GM18511 (cell line): ENCODE results near the gene IPCEF1.

Experiments used
- ATAC-seq: cut with Tn5 transposase; IDR thresholded peaks from one replicate; pipeline ENCODE4 v1.9.1; 2021; ENCODE audit warnings: mild to moderate bottlenecking, moderate library complexity; ENCODE audit not compliant: unreplicated experiment

Gene IPCEF1

GRCh38 chr6:154373971-154374370, 17.4 kb upstream of the IPCEF1 start:
- no peak for ATAC-seq

- ATAC-seq = no peak
Measured at GRCh38 chr6:154371281-154371680, 14.7 kb upstream of the IPCEF1 start.

- ATAC-seq = peak; percentile 84
Measured at GRCh38 chr6:154370545-154370944, 13.9 kb upstream of the IPCEF1 start.

DNA sequence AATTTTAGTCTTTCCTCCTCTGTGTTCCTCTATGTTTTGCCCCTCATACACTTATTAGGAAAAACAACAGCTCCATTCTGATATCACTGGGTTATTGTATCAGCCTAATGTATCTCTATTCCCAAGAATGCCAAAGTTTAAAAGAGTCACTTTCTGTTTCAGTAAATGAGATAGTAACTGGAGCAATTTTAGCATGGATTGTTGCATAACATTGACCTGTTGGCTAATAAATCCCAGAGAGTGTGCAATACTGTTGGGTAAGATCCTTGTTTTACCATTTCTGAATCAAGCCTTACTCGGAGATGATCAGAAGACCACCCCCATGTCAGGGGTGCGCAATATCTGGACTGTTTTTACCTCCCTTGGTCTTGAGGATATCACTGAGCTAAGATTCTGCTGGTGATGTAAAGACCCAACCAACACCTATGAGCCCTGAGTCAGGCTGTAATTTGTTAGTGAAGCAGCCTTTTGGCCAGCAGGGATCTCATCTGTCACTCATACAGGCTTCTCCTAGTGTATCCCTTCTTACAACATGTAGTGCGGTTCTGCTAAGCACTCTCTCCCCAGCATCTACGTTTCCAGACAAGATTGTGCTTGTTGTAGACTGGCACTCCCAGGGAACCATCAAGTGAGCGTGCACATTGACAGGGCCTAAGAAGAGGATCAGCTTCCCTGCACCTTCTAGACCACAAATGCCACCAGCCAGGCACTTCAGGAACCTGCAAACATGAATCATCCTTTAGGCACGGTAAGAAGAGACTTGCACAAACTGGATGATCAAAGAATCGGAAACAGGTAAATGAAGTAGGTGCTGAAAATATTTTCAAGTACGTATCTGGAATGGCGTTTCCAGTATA, 11.5 kb upstream of the IPCEF1 start:
- ATAC-seq = no peak

- ATAC-seq = no peak
Measured at GRCh38 chr6:154367336-154367735, 10.7 kb upstream of the IPCEF1 start.

DNA sequence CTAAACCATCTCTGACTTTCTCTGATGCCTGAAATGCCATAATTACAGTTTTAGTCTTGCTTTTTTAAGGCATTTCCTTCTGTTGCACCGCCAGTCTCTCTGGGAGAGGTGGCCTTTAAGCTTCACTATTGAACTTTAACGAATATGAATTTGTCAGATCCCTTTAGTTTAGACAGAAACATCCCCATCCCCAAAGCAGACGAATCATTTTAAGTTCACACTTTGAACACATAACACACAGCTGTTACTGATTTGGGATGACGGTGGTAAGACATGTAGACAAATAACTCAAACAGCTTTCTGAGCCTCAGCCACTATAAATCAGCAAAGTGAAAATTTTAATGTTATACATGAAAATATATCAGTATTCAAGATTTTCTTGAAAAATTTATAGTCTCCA, 7.2 kb upstream of the IPCEF1 start:
- ATAC-seq = no peak

DNA sequence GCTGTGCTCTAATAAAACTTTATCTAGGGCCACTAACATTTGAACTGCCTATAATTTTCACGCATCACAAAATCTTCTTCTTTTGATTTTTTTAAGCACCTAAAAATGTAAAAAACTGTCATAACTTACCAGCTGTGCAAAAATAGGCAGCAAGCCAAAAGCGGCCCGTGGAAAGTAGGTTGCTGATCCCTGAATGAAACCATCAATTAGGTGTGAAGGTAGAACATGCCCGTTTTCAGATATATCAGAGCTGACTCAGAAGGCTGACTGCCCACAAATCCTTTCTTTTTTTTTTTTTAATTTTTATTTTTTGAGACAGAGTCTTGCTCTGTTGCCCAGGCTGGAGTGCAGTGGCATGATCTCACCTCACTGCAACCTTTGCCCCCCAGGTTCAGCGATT, 4.9 kb upstream of the IPCEF1 start:
- no peak for ATAC-seq

- ATAC-seq = no peak
Measured at GRCh38 chr6:154360476-154360875, 3.9 kb upstream of the IPCEF1 start.

- ATAC-seq = no peak
Measured at GRCh38 chr6:154359679-154360078, 3.1 kb upstream of the IPCEF1 start.

DNA sequence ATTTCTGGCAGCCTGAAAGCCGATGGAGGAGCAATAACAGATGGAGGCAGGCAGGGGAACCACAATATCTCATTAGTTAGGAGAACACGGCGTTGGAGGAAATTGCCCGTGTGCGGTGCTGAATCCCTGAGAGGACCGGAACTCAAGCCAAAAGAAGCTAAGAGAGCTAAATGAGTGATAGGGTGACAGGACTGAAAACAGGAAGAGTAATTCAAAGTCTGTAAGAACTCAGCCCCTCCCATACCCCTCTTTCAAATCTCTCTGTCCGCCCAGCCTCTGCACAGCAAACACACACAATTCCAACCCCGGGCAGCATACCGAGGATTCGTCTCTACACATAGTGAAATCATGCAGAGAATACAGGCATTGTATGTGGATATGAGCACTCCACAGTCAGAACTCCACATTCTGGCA, 2.6 kb upstream of the IPCEF1 start:
- no peak for ATAC-seq

- no peak for ATAC-seq
Measured at GRCh38 chr6:154358019-154358545, 1.5 kb upstream of the IPCEF1 start.

GRCh38 chr6:154356113-154356512, 490 bp downstream of the IPCEF1 start:
- ATAC-seq = no peak

DNA sequence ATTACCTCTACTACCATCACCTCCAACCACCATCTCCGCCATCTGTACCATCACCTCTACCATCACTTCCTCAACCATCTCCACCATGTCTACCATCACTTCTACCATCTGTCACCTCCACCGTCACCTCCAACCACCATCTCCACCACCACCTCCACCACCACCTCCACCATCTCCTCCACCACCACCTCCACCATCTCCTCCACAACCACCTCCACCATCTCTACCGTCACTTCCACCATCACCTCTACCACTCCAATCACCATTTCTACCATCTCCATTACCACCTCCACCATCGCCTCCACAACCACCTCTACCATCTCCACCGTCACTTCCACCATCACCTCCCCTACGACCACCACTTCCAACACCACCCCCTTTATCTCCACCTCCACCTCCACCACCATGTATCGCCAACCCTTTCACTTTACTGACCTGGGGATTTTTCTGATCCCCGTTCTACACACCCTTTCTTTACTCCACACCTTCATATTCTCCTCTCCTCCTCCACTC, 2.3 kb downstream of the IPCEF1 start:
- no peak for ATAC-seq

GRCh38 chr6:154353626-154354025, 3.0 kb downstream of the IPCEF1 start:
- ATAC-seq = no peak

- ATAC-seq = peak; percentile 62
Measured at GRCh38 chr6:154352898-154353585, 3.6 kb downstream of the IPCEF1 start.

GRCh38 chr6:154350293-154350692, 6.3 kb downstream of the IPCEF1 start:
- no peak for ATAC-seq

DNA sequence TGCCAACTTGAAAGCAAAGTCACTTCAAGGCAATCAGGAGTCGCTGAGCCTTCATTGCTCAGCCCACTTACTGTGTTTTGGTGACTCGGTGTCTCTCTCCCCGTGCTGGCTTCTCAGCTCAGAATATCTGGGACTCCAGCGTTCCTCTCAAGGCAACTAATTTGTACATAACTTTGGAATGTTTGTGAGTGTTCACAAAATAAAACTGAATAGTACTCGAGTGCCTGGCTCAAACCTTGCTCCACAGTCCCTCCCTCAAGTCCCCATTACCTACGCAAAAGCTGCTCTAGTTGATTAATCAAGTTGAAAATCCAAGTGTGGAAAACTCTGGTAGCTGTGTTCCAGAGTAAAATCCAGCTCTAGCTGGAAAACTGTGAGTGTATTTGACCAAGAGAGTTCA, 8.6 kb downstream of the IPCEF1 start:
- no peak for ATAC-seq

- ATAC-seq = no peak
Measured at GRCh38 chr6:154345811-154346210, 10.8 kb downstream of the IPCEF1 start.

GRCh38 chr6:154343473-154344308, 12.9 kb downstream of the IPCEF1 start:
- peak; percentile 66 for ATAC-seq

- no peak for ATAC-seq
Measured at GRCh38 chr6:154341871-154342270, 14.7 kb downstream of the IPCEF1 start.

DNA sequence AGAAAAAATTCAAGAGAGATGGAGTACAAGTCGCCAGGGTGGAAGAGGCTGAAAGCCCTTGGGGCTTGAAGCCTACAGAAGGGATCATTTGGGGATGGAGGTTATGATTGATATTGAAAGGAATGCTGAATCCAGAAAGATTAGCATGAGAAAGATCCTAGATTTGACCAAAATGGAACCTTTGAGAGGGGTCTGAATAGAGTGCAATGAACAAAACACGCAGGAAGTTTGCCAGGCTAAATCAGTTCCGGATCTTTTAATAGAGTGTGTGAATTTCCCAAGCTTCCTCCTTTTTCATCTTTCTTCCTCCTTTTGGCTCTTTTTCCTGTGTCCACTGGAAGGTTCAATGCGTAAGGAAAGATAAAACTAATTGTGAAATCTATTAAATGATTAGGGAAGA, 15.3 kb downstream of the IPCEF1 start:
- ATAC-seq = no peak
